ES-I3 (cell line): ENCODE measurements around the gene UBAC2.
"Not testable (repeated sequence)": the region's sequence is repeated elsewhere in the genome, so short reads cannot be mapped to it uniquely, and the experiment has no call there.

Experiments used
- H3K36me3 ChIP-seq: 2 replicates; pipeline ENCODE4 v1.6.1; 2013; ENCODE audit warnings: mild to moderate bottlenecking, low read length, control low read depth, moderate library complexity; ENCODE audit not compliant: insufficient read depth
- H3K4me1 ChIP-seq: 2 replicates; pipeline ENCODE4 v1.6.1; 2013; ENCODE audit warnings: mild to moderate bottlenecking, control low read depth, low read length; ENCODE audit not compliant: insufficient read depth
- H3K9ac ChIP-seq: 2 replicates; pipeline ENCODE4 v1.6.1; 2013; ENCODE audit warnings: low read depth, mild to moderate bottlenecking, low read length, moderate library complexity
- H3K9me3 ChIP-seq: 2 replicates; pipeline ENCODE4 v1.6.1; 2013; ENCODE audit warnings: mild to moderate bottlenecking, low read length, moderate library complexity; ENCODE audit not compliant: control insufficient read depth, insufficient read depth

UBAC2 gene

DNA sequence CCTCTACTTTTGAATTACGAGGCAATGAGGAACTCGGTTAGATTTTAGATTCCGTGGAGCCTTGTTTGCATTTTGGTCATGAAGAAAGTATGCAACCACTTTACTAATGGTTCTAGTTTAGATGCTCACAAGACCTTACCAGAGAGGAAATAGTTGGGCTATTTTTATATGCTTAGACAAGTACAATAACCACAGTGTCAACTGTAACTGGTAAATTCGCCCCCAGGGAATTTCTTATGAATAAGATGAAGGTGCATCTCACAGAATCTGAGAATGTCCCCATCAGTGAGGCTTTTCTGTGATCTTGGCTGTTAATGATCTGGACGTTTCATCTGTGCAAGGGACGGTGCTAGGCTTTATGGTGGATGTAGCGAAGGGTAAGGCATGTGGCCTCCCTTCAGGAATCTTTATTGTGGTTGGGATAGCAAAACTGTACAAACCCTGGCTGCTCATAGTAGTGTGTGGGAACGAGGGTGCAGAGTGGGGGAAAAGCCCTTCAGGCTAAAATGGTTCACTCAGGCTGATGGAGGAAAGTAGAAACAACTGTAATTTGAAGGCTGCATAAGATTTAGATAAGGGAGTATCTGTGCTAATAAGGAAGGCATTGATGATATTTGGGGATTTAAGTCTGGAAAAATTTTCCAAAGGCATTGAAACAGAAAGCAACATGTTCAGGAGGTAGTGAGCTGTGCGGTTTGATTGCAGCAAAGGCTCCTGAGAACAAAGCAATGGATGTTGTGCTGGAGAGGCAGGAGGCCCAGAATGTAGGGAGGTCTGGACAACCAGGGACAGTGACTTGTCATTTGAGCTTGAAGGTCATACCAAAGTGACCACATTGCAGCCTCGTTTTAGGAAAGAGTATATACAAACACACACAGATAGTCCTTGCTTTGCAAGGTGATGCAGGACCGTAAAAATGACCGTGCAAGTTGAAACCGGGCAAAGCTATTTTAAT lies 28.4 kb downstream of the UBAC2 start:
- no peak overlapping the region for H3K9ac ChIP-seq
- no peaks in the 10 kb centered on the region for H3K36me3 ChIP-seq
- no peaks in the 10 kb centered on the region; the same call in 1 of the 2 replicates for H3K4me1 ChIP-seq
- H3K9me3 ChIP-seq, result no peaks in the 10 kb centered on the region

GRCh38 chr13:99230588-99230987 lies 29.9 kb downstream of the UBAC2 start:
- not testable (repeated sequence) for H3K9me3 ChIP-seq, H3K9ac ChIP-seq, H3K36me3 ChIP-seq, H3K4me1 ChIP-seq

- Histone ChIP-seq H3K9me3 (no peaks in the 10 kb centered on the region), H3K9ac (no peak overlapping the region), H3K4me1 (no peaks in the 10 kb centered on the region; the same call in 1 of the 2 replicates), H3K36me3 (no peaks in the 10 kb centered on the region)
These were observed 30.3 kb downstream of the UBAC2 start for GRCh38 chr13:99230991-99231390.

GRCh38 chr13:99231721-99232120 lies 31.1 kb downstream of the UBAC2 start:
- no peaks in the 10 kb centered on the region for H3K36me3 ChIP-seq
- H3K9me3 ChIP-seq, result no peaks in the 10 kb centered on the region
- H3K9ac ChIP-seq, result no peak overlapping the region
- H3K4me1 ChIP-seq, result no peaks in the 10 kb centered on the region; the same call in 1 of the 2 replicates

- Histone ChIP-seq H3K9me3 (no peaks in the 10 kb centered on the region), H3K36me3 (peaks cover 4% of the 10 kb centered on the region; the same call in 1 of the 2 replicates), H3K4me1 (no peaks in the 10 kb centered on the region), H3K9ac (no peak overlapping the region)
These were observed 37.5 kb downstream of the UBAC2 start for GRCh38 chr13:99237981-99238662.

DNA sequence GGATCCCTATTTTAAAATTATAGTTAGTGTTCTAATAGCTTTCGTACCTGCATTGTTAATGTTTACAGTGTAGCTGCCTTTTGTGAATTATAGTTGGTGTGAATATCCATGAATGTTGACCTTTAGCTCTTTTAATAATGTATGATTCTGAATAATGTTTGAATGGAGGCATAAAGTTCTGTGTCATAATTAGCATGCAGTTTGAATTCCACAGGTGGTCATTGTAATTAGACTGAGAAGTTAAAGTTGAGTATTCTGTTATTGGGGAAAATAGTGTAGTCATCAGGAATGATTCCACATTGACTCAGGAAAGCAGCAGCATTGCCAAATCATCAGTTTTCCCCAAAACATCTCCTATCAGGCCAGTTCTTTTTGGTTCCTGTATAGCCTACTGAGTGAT lies 45.4 kb downstream of the UBAC2 start:
- no peaks in the 10 kb centered on the region for H3K9me3 ChIP-seq
- H3K4me1 ChIP-seq, result 0 out of 2 replicates have a peak, but pooled peaks cover 6% of the 10 kb centered on the region
- H3K36me3 ChIP-seq, result no peaks in the 10 kb centered on the region; the same call in 1 of the 2 replicates
- no peak overlapping the region for H3K9ac ChIP-seq

DNA sequence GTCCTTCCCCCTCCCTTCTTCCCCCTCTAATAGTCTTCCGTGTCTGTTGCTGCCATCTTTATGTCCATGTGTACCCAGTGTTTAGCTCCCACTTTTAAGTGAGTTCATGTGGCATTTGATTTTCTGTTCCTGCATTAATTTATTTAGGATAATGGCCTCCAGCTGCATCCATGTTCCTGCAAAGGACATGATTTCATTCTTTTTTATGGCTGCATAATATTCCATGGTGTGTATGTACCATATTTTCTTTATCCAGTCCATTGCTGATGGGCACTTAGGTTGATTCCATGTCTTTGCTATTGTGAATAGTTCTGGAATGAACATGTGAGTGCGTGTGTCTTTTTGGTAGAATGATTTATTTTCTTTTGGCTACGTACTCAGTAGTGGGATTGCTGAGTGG lies 48.5 kb downstream of the UBAC2 start:
- H3K36me3 ChIP-seq, result not testable (repeated sequence)

GRCh38 chr13:99249606-99250005 lies 49.0 kb downstream of the UBAC2 start:
- not testable (repeated sequence) for H3K9me3 ChIP-seq, H3K36me3 ChIP-seq

More for the DNA sequence above, 48.5 kb downstream of the UBAC2 start:
- peaks cover 15% of the 10 kb centered on the region for H3K4me1 ChIP-seq
- H3K9me3 ChIP-seq, H3K9ac ChIP-seq: not testable (repeated sequence)

DNA sequence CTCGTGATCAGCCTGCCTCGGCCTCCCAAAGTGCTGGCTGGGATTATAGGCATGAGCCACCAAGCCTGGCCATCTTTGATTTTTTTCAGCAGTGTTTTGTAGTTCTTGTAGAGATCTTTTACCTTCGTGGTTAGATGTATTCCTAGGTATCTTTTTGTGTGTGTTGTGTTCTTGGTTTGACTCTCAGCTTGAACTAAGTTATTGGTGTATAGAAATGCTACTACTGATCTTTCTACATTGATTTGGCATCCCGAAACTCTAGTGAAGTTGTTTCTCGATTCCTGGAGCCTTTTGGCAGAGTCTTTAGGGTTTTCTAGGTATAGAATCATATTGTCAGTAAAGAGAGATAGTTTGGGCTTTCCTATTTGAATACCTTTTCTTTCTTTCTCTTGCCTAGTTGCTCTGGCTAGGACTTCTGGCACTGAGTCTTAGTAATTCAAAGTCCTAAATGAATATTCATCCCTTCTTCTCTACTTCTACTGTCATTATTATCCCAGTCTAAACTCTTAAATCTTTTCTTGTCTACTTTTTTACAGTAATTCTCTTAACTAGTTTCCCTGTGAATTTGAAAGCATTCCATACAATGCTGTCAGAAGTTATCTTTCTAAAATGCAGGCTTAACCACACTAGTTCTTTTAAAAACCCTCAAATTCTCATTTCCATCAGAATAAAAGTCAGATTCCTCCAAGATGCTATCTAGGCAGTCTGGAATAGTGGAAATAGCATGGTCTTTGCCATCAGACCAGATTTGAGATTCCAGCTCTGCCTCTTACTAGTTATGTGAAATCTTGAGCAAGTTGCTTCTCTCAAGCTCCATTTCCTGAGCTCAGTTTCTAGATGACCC lies 50.5 kb downstream of the UBAC2 start:
- Histone ChIP-seq H3K4me1 (peaks cover 15% of the 10 kb centered on the region), H3K9me3 (no peaks in the 10 kb centered on the region), H3K36me3 (peaks cover 4% of the 10 kb centered on the region), H3K9ac (no peak overlapping the region)

More at GRCh38 chr13:99249606-99250005, 49.0 kb downstream of the UBAC2 start:
- not testable (repeated sequence) for H3K9ac ChIP-seq
- H3K4me1 ChIP-seq, result peaks cover 15% of the 10 kb centered on the region

- Histone ChIP-seq H3K36me3 (peaks cover 4% of the 10 kb centered on the region), H3K4me1 (peaks cover 15% of the 10 kb centered on the region), H3K9me3 (no peaks in the 10 kb centered on the region), H3K9ac (no peak overlapping the region)
These were observed 51.3 kb downstream of the UBAC2 start for GRCh38 chr13:99251921-99252320.

GRCh38 chr13:99254830-99255229 lies 54.2 kb downstream of the UBAC2 start:
- peaks cover 15% of the 10 kb centered on the region for H3K4me1 ChIP-seq
- no peak overlapping the region for H3K9ac ChIP-seq
- H3K36me3 ChIP-seq, result peaks cover 4% of the 10 kb centered on the region; the same call in 1 of the 2 replicates
- no peaks in the 10 kb centered on the region for H3K9me3 ChIP-seq

DNA sequence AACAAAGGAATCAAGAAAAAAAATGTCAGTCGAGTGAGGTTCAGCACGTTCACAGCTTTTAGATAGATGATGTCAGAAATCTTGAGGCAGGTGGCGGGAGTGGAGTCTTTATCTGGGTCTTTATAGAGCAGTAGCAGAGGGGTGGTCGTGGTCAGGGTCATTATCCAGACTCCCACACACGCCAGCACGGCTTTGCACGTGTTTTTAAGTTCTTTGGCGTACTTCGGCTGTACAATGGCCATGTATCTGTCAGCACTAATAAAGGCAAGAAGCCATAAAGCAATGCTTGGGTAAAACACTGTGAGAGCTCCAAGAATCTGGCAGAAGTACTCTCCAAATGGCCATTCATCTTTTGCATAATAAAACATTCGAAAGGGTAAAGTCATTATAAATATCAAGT lies 54.6 kb downstream of the UBAC2 start:
- Histone ChIP-seq H3K4me1 (peaks cover 13% of the 10 kb centered on the region), H3K9ac (no peak overlapping the region), H3K36me3 (peaks cover 4% of the 10 kb centered on the region; the same call in 1 of the 2 replicates), H3K9me3 (no peaks in the 10 kb centered on the region)

DNA sequence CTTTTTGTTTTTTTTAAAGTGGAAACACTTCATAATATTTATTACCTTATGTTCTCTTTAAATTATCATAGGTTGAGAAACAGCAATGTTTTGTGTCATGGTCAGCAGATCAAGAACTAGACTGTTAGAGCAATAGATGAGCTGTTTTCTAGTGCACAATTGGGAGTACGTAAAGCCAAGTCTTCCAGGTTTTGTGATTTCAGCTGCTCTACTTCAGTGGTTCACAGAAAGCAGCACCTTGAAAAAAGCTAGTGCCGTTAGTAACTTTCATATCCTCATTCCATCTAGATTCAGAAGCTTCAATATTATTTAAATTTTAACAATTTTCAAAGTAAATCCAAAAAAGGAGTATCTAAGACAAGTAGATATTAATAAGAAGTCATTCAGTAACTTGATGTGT lies 55.6 kb downstream of the UBAC2 start:
- H3K36me3 ChIP-seq, result peaks cover 4% of the 10 kb centered on the region; the same call in 1 of the 2 replicates
- H3K4me1 ChIP-seq, result peaks cover 8% of the 10 kb centered on the region
- H3K9me3 ChIP-seq, result no peaks in the 10 kb centered on the region
- H3K9ac ChIP-seq, result no peak overlapping the region

DNA sequence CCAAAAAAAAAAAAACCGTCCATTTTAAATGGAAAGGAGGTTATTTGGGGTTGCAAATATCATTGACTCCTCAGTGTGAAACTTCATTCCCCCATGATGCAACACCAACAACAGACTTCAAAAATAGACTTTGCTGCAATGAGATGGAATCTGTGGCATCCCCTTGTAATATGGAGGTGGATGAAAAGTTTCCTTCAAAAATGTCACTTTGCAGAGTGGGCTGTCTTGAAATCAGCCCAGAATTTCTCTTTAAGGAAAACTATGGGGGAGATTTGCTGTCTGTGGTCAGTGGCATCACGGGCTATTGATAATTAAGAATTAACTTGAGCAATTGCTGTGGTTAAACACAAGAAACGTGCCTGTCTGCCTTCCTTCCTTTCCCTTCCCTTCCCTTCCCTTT lies 56.1 kb downstream of the UBAC2 start:
- H3K9me3 ChIP-seq, result no peaks in the 10 kb centered on the region
- H3K9ac ChIP-seq, result no peak overlapping the region
- H3K36me3 ChIP-seq, result peaks cover 4% of the 10 kb centered on the region; the same call in 1 of the 2 replicates
- H3K4me1 ChIP-seq, result peaks cover 4% of the 10 kb centered on the region
